Osteocyte (in vitro differentiated cells): ENCODE results near the gene MOB3A. TPM values are rescaled to one million over a fixed set of nuclear protein-coding genes. Genes with fewer than 3 reads are reported as not detected.

Source experiments
- DNase-seq: peaks from one replicate; pipeline ENCODE4 v3.0.0; 2021; ENCODE audit warnings: mixed read lengths; ENCODE audit not compliant: unreplicated experiment; ENCODE audit errors: extremely low spot score
- H3K27ac Mint-ChIP-seq: one replicate; pipeline ENCODE4 v1.8.0; 2021; ENCODE audit warnings: mild to moderate bottlenecking, mixed read lengths; ENCODE audit not compliant: unreplicated experiment
- H3K27me3 Mint-ChIP-seq: one replicate; pipeline ENCODE4 v1.8.0; 2021; ENCODE audit warnings: mixed read lengths; ENCODE audit not compliant: unreplicated experiment
- H3K36me3 Mint-ChIP-seq: one replicate; pipeline ENCODE4 v1.8.0; 2021; ENCODE audit warnings: mixed read lengths; ENCODE audit not compliant: unreplicated experiment
- H3K4me1 Mint-ChIP-seq: one replicate; pipeline ENCODE4 v1.8.0; 2021; ENCODE audit warnings: mixed read lengths; ENCODE audit not compliant: unreplicated experiment
- H3K4me3 Mint-ChIP-seq: one replicate; pipeline ENCODE4 v1.8.0; 2021; ENCODE audit warnings: mild to moderate bottlenecking, moderate library complexity, mixed read lengths; ENCODE audit not compliant: unreplicated experiment
- H3K9me3 Mint-ChIP-seq: one replicate; pipeline ENCODE4 v1.8.0; 2021; ENCODE audit warnings: mixed read lengths; ENCODE audit not compliant: unreplicated experiment
- total RNA-seq: library from RNA; stranded (reverse); gene quantifications from 2 replicates; pipeline ENCODE4 v1.2.1, GENCODE V29; 2021
- TF ChIP-seq, protein P1 (sequence below): fragments of 200-600 bp; sonication (generic); IDR thresholded peaks from 2 replicates; pipeline ENCODE4 v1.5.0; 2021; ENCODE audit warnings: antibody characterized with exemption, mild to moderate bottlenecking, moderate library complexity

MOB3A gene
- total RNA-seq, 1 donor from 2014 or later = 50.6 TPM

DNA sequence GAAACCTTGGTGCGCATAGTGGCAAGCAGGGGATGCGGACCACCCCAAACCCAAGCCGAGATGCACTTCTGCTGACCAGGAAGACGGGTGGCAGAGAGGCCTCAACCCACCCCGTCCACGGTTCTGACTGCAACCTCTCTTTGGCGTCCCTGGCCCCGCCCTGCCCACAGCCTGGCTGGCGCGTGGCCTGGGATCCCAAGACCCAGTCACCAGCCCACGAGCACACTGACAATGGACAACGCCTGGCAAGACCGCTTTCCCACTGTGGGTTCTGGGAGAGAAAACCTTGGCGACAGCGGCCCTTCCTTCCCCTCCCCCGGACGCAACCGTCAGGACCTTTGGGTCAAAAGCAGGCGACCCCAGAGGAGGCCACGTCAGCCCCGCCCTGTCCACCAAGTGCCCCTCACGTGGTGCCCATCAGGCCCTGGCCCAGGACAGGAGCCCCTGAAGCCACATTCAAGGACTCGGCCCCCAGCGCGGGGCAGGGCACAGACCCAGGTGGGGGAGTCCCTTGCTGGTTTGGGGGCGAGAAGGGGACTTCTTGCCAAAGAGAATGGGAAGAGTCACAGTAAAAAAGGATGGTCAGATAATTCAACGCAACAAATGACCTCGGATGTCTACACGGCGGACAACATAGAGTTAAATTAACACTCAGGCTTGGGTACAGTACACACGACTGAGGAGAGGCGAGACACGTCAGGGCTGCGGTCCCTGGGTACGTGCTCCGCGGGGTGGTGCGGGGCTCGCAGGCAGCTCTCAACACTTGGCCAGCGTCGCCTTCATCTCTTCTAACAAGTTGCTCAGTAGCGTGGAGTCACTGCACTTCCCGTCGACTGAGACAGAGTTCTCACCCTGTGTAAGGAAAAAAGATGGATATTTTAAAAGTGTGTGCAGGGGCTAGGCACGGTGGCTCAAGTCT, 5.5 kb upstream of the MOB3A start:
- Mint-ChIP-seq H3K36me3 (peaks cover 36% of the 10 kb centered on the region), H3K4me1 (peaks cover 3% of the 10 kb centered on the region), H3K4me3 (no peak overlapping the region), H3K9me3 (no peaks in the 10 kb centered on the region), H3K27ac (no peak overlapping the region), H3K27me3 (no peaks in the 10 kb centered on the region)
- TF ChIP-seq, protein P1, sequence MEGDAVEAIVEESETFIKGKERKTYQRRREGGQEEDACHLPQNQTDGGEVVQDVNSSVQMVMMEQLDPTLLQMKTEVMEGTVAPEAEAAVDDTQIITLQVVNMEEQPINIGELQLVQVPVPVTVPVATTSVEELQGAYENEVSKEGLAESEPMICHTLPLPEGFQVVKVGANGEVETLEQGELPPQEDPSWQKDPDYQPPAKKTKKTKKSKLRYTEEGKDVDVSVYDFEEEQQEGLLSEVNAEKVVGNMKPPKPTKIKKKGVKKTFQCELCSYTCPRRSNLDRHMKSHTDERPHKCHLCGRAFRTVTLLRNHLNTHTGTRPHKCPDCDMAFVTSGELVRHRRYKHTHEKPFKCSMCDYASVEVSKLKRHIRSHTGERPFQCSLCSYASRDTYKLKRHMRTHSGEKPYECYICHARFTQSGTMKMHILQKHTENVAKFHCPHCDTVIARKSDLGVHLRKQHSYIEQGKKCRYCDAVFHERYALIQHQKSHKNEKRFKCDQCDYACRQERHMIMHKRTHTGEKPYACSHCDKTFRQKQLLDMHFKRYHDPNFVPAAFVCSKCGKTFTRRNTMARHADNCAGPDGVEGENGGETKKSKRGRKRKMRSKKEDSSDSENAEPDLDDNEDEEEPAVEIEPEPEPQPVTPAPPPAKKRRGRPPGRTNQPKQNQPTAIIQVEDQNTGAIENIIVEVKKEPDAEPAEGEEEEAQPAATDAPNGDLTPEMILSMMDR = no peak
- no peak for DNase-seq

DNA sequence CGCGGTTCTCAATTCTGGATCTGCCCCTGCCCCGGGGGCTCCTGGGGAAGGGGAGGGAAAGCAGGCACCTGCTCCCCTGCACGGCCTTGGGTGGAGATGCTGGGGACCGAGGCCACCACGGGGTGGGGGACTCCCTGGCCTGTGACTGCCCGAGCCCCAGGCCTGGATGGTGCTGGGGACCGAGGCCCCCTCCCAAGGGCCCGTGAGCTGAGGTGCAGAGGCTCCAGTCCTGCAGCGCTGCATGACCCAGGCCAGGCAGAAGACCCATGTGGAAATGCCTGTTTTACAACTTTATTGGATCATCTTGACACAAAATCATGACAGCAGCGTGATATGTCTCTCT, 4.6 kb upstream of the MOB3A start:
- H3K4me3 Mint-ChIP-seq = no peak overlapping the region
- TF ChIP-seq, protein P1 = no peak
- peaks cover 5% of the 10 kb centered on the region for H3K4me1 Mint-ChIP-seq
- no peak for DNase-seq
- no peaks in the 10 kb centered on the region for H3K9me3 Mint-ChIP-seq
- H3K27ac Mint-ChIP-seq = no peak overlapping the region
- H3K36me3 Mint-ChIP-seq = peaks cover 26% of the 10 kb centered on the region
- H3K27me3 Mint-ChIP-seq = no peaks in the 10 kb centered on the region

DNA sequence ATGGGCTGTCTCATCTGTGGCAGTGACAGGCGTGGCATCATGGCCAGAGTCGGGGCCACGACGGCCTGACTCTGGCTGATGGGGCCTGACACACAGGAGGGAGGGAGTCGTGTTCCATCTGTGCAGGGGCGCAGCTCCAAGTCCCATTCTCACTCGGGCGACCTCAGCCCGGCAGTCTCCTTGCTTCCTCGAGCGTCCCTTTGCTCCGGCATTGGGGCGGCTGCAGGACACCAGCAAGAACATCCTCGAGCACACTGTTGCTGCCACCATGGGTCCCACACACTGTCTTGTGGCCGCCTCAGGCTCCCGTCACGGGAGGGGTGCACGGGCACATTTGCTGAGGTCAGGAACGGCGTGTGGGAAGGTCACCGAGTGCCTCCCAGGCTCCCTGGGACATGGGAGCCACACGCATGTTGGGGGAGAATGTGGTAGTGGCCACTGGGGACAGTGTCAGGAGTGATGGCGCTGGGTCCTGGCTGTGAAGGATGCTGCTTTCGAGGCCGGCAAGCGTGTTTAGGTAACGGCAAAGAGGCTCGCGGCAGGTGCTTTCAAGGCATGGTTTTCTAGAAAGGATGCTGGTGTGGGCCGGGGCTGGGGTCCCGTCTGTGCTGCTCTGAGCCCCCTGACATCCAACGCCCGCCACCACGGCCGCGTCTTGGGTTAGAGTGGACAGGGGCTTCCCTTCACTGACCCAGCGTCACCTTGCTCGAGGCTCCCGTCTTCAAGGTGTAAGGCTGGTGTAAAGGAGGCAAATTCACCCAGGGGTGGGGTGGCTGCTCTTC, 4.0 kb upstream of the MOB3A start:
- H3K27ac Mint-ChIP-seq = no peak overlapping the region
- H3K9me3 Mint-ChIP-seq = no peaks in the 10 kb centered on the region
- H3K4me1 Mint-ChIP-seq = peaks cover 9% of the 10 kb centered on the region
- no peak for DNase-seq
- TF ChIP-seq, protein P1 = no peak
- peaks cover 21% of the 10 kb centered on the region for H3K36me3 Mint-ChIP-seq
- H3K4me3 Mint-ChIP-seq = no peak overlapping the region
- H3K27me3 Mint-ChIP-seq = no peaks in the 10 kb centered on the region

DNA sequence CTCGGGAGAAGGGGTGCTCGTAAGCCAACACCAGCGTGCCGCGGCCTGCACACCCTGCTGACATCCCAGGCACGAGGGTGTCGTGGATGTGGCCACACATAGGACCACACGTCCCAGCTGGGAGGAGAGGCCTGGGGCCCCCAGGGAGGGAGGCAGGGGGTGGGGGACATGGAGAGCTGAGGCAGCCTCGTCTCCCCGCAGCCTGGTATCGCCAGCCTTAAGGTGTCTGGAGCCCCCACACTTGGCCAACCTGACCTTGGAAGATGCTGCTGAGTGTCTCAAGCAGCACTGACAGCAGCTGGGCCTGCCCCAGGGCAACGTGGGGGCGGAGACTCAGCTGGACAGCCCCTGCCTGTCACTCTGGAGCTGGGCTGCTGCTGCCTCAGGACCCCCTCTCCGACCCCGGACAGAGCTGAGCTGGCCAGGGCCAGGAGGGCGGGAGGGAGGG, 3.0 kb upstream of the MOB3A start:
- Mint-ChIP-seq H3K4me1 (peaks cover 19% of the 10 kb centered on the region), H3K9me3 (no peaks in the 10 kb centered on the region), H3K27me3 (no peaks in the 10 kb centered on the region), H3K27ac (no peak overlapping the region), H3K36me3 (peaks cover 14% of the 10 kb centered on the region), H3K4me3 (no peak overlapping the region)
- TF ChIP-seq, protein P1 = no peak
- DNase-seq = no peak

DNA sequence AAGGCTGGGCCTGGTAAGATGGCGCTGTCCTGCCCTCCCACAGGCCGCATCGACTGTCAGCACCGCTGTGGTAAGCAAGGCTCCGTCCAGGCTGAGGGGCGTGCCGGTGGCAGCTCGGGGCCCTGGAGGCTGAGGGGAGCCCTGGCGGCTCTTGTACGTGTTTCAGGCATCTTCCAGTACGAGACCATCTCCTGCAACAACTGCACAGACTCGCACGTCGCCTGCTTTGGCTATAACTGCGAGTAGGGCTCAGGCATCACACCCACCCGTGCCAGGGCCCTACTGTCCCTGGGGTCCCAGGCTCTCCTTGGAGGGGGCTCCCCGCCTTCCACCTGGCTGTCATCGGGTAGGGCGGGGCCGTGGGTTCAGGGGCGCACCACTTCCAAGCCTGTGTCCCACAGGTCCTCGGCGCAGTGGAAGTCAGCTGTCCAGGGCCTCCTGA, 1.8 kb upstream of the MOB3A start:
- Mint-ChIP-seq H3K27me3 (no peaks in the 10 kb centered on the region), H3K36me3 (peaks cover 7% of the 10 kb centered on the region), H3K4me1 (peaks cover 28% of the 10 kb centered on the region), H3K9me3 (no peaks in the 10 kb centered on the region), H3K4me3 (no peak overlapping the region), H3K27ac (no peak overlapping the region)
- TF ChIP-seq, protein P1 = no peak
- no peak for DNase-seq
